IMR-90 (cell line): ENCODE data around the gene EHMT1.

ENCODE experiments used
- CHD1 ChIP-seq: IDR thresholded peaks from 2 replicates; pipeline ENCODE4 v1.6.1; 2012; ENCODE audit warnings: low read depth, low read length, improper control_type of control experiment
- ELK1 ChIP-seq: fragments of 150-350 bp; IDR thresholded peaks from 2 replicates; pipeline ENCODE4 v1.6.1; 2016; ENCODE audit warnings: low read depth, mild to moderate bottlenecking, low read length, moderate library complexity, borderline replicate concordance
- FOS ChIP-seq: fragments of 150-350 bp; IDR thresholded peaks from 2 replicates; pipeline ENCODE4 v1.6.1; 2016; ENCODE audit warnings: low read depth, low read length
- MAFK ChIP-seq: IDR thresholded peaks from 2 replicates; pipeline ENCODE4 v1.6.1; 2012; ENCODE audit warnings: low read depth, low read length, improper control_type of control experiment
- MAZ ChIP-seq: IDR thresholded peaks from 2 replicates; pipeline ENCODE4 v1.6.1; 2012; ENCODE audit warnings: low read depth, mild to moderate bottlenecking, low read length, improper control_type of control experiment, moderate library complexity, borderline replicate concordance
- NFE2L2 ChIP-seq: fragments of 150-350 bp; IDR thresholded peaks from 2 replicates; pipeline ENCODE4 v1.6.1; 2016; ENCODE audit warnings: low read depth, mild to moderate bottlenecking, low read length
- POLR2A ChIP-seq: IDR thresholded peaks from 2 replicates; pipeline ENCODE4 v1.6.1; 2012; ENCODE audit warnings: mild to moderate bottlenecking, low read depth, low read length
- RAD21 ChIP-seq: IDR thresholded peaks from 2 replicates; pipeline ENCODE4 v1.6.1; 2012; ENCODE audit warnings: low read length, improper control_type of control experiment
- RCOR1 ChIP-seq: IDR thresholded peaks from 2 replicates; pipeline ENCODE4 v1.6.1; 2012; ENCODE audit warnings: mild to moderate bottlenecking, low read length, improper control_type of control experiment; ENCODE audit not compliant: insufficient replicate concordance
- RFX5 ChIP-seq: IDR thresholded peaks from 2 replicates; pipeline ENCODE4 v1.8.0; 2012; ENCODE audit warnings: low read depth, mild to moderate bottlenecking, low read length, moderate library complexity
- TF ChIP-seq, protein P1 (sequence below): conservative IDR thresholded peaks from 2 replicates; pipeline ENCODE4 v1.5.1; 2012; ENCODE audit warnings: mild to moderate bottlenecking, low read depth, low read length, improper control_type of control experiment
- TF ChIP-seq, protein P2 (sequence below): fragments of 150-350 bp; IDR thresholded peaks from 2 replicates; pipeline ENCODE4 v1.6.1; 2017; ENCODE audit warnings: mild to moderate bottlenecking, antibody characterized with exemption, low read length, low read depth

DNA sequence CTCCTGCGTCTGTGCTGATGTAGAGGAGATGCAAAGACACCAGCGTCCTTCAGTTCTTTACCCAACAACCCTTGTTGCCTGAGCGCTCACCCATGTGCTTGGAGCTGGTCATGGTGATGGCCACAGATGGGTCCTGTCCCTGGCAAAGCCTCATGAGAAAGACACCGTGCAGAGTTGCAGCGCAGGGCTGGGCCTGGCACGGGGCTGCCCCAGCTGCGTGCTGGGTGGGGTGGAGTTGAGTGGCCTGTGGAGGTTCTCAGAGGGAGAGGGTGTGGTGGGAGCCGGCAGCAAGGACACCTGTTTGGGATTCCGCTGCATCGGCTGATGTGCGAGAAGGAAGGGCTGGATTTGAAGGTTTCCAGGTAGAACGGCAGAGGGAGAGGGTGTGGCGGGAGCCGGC, 133.6 kb downstream of the EHMT1 start:
- TF ChIP-seq POLR2A (no peak), RFX5 (no peak), CHD1 (no peak), NFE2L2 (no peak), RAD21 (no peak), MAFK (no peak), FOS (no peak), MAZ (no peak), RCOR1 (no peak), ELK1 (no peak)
- TF ChIP-seq, protein P1, sequence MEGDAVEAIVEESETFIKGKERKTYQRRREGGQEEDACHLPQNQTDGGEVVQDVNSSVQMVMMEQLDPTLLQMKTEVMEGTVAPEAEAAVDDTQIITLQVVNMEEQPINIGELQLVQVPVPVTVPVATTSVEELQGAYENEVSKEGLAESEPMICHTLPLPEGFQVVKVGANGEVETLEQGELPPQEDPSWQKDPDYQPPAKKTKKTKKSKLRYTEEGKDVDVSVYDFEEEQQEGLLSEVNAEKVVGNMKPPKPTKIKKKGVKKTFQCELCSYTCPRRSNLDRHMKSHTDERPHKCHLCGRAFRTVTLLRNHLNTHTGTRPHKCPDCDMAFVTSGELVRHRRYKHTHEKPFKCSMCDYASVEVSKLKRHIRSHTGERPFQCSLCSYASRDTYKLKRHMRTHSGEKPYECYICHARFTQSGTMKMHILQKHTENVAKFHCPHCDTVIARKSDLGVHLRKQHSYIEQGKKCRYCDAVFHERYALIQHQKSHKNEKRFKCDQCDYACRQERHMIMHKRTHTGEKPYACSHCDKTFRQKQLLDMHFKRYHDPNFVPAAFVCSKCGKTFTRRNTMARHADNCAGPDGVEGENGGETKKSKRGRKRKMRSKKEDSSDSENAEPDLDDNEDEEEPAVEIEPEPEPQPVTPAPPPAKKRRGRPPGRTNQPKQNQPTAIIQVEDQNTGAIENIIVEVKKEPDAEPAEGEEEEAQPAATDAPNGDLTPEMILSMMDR: no peak
- TF ChIP-seq, protein P2, sequence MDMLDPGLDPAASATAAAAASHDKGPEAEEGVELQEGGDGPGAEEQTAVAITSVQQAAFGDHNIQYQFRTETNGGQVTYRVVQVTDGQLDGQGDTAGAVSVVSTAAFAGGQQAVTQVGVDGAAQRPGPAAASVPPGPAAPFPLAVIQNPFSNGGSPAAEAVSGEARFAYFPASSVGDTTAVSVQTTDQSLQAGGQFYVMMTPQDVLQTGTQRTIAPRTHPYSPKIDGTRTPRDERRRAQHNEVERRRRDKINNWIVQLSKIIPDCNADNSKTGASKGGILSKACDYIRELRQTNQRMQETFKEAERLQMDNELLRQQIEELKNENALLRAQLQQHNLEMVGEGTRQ: no peak
